Ectodermal cell (in vitro differentiated cells): ENCODE data around the gene ARHGAP1.
"Not testable (repeated sequence)": the region's sequence is repeated elsewhere in the genome, so short reads cannot be mapped to it uniquely, and the experiment has no call there.

Experiments used
- H3K27ac ChIP-seq: 2 replicates; pipeline ENCODE4 v1.7.0; 2013; ENCODE audit warnings: mild to moderate bottlenecking, low read depth, low read length; ENCODE audit not compliant: insufficient read depth, poor library complexity, severe bottlenecking
- H3K27me3 ChIP-seq: 2 replicates; pipeline ENCODE4 v1.7.0; 2013; ENCODE audit warnings: mild to moderate bottlenecking, low read length; ENCODE audit not compliant: insufficient read depth, control insufficient read depth, poor library complexity, severe bottlenecking
- H3K36me3 ChIP-seq: one replicate; pipeline ENCODE4 v1.7.0; 2013; ENCODE audit warnings: low read length; ENCODE audit not compliant: control insufficient read depth, insufficient read depth
- H3K4me1 ChIP-seq: one replicate; pipeline ENCODE4 v1.7.0; 2013; ENCODE audit warnings: low read length; ENCODE audit not compliant: control insufficient read depth, insufficient read depth
- H3K4me3 ChIP-seq: 2 replicates; pipeline ENCODE4 v1.7.0; 2013; ENCODE audit warnings: low read depth, low read length, control low read depth; ENCODE audit not compliant: insufficient read depth
- H3K9me3 ChIP-seq: 2 replicates; pipeline ENCODE4 v1.7.0; 2013; ENCODE audit warnings: mild to moderate bottlenecking, low read length, moderate library complexity; ENCODE audit not compliant: control insufficient read depth
- WGBS, 2 experiments: methylation state at CpG; one replicate each; pipeline ENCODE4 v1.1.7; 2013; ENCODE audit warnings: missing lambda C conversion rate in 2 of 2; 5-methylcytosine and 5-hydroxymethylcytosine counted together

Gene ARHGAP1

DNA sequence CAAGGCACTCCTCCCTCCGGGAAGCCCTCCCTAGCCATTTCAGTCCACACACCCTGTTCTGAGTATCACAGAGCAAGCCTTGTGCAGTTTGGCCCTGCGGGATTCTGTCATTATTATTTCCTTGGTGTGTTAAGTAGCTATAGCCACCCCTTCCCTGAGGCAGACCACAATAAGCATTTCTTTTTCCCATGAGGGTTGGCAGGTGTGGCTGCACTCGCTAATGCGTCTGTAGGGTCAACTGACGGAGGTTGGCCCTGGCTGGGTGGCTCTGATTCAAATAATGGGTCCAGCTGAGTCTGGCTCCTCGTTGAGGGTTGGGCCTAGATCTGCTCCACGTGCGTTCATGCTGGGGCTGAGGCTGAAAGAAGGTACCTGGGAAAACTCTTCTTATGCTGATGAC is 23.7 kb upstream of the ARHGAP1 start:
- Histone ChIP-seq H3K4me1 (no peaks in the 10 kb centered on the region), H3K9me3 (no peaks in the 10 kb centered on the region), H3K36me3 (no peaks in the 10 kb centered on the region), H3K27ac (no peak overlapping the region), H3K27me3 (no peaks in the 10 kb centered on the region), H3K4me3 (no peak overlapping the region)
- 70 to 73% methylated on average over 8 of the region's 8 CpGs for WGBS, 2 experiments

GRCh38 chr11:46723359-46723680 is 22.9 kb upstream of the ARHGAP1 start:
- 84 to 85% methylated on average over 8 of the region's 8 CpGs for WGBS, 2 experiments
- H3K27me3 ChIP-seq: no peaks in the 10 kb centered on the region
- H3K4me3 ChIP-seq: no peak overlapping the region
- H3K36me3 ChIP-seq: no peaks in the 10 kb centered on the region
- no peaks in the 10 kb centered on the region for H3K9me3 ChIP-seq
- no peaks in the 10 kb centered on the region for H3K4me1 ChIP-seq
- no peak overlapping the region for H3K27ac ChIP-seq

DNA sequence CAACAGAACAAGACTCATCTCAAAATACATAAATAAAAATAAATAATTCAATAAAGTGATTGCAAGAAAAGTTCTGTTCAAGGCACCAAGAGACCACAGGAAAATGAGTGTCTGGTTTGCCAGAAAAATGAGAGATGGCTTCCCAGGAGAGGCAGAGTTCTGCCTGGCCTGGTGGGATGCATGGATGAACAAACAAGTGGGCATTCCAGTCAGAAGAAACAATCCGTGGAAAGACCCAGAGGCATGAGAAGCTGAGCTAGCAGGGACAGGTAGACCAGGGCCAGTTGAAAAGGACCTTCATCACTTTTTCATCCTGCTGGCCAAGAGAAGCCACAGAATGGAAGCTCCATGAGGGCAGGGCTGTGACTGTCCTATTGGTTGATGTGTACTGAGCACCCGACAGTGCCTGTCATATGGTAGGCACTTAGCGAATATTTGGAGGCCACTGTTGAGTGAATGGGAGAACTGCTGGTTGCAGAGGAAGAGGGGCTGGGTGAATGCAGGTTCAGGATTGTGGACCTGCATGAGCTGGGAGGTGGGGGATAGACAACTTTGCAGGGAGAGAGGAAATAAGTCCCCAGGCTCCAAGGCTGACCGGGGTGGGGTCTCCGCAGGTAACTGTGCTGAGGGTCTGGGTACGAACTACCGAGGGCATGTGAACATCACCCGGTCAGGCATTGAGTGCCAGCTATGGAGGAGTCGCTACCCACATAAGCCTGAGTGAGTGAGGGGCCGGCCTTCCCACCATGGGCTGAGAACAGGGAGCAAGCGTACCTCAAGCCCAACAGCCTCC is 22.3 kb upstream of the ARHGAP1 start:
- WGBS, 2 experiments: 93 to 97% methylated on average over 11 of the region's 11 CpGs
- H3K4me1 ChIP-seq: no peaks in the 10 kb centered on the region
- H3K9me3 ChIP-seq: no peaks in the 10 kb centered on the region
- no peaks in the 10 kb centered on the region for H3K36me3 ChIP-seq
- H3K27me3 ChIP-seq: no peaks in the 10 kb centered on the region
- no peak overlapping the region for H3K4me3 ChIP-seq
- H3K27ac ChIP-seq: no peak overlapping the region

- H3K9me3 ChIP-seq: no peaks in the 10 kb centered on the region
- H3K27me3 ChIP-seq: no peaks in the 10 kb centered on the region
- no peak overlapping the region for H3K4me3 ChIP-seq
- no peaks in the 10 kb centered on the region for H3K4me1 ChIP-seq
- WGBS, 2 experiments: 89 to 90% methylated on average over 6 of the region's 6 CpGs
- H3K27ac ChIP-seq: no peak overlapping the region
- no peaks in the 10 kb centered on the region for H3K36me3 ChIP-seq
These were observed 20.9 kb upstream of the ARHGAP1 start for GRCh38 chr11:46721286-46721685.

- H3K36me3 ChIP-seq: no peaks in the 10 kb centered on the region
- H3K4me3 ChIP-seq: no peak overlapping the region
- WGBS, 2 experiments: 92 to 93% methylated on average over 25 of the region's 25 CpGs
- no peaks in the 10 kb centered on the region for H3K27me3 ChIP-seq
- H3K27ac ChIP-seq: peak overlapping the region; percentile 26
- no peaks in the 10 kb centered on the region for H3K9me3 ChIP-seq
- H3K4me1 ChIP-seq: no peaks in the 10 kb centered on the region
These were observed 19.3 kb upstream of the ARHGAP1 start for GRCh38 chr11:46719543-46720218.

DNA sequence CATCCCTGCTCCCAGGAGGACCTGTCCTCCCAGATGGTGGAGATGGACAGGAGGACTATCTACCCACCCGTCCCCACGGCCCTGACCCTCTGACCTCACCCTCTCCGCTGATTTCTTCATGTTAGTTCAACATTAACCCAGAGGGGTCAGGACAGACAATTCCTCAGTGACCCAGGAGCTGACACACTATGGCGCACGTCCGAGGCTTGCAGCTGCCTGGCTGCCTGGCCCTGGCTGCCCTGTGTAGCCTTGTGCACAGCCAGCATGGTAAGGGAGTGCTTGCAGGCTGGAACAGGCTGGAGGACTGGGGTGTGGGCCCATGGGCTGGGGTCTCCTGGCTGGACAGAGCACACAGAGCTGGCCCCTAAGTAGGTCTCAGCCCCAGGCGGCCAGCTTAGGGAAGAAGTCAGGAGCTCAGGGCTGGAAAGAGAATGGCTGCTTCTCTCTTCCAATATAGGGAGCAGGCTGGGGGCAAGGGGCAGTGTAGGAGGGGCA is 18.7 kb upstream of the ARHGAP1 start, which contains the start of gene F2:
F2 (plus strand) TSS at position 166 of the 495 bp plus-strand sequence; CDS start at position 189, 23 bp downstream.
- Histone ChIP-seq H3K27ac (peak within 1 kb of the TSS; percentile 26), H3K4me3 (no peak within 1 kb of the TSS), H3K36me3 (no peaks in the 10 kb centered on the region), H3K4me1 (no peaks in the 10 kb centered on the region), H3K27me3 (no peaks in the 10 kb centered on the region), H3K9me3 (no peaks in the 10 kb centered on the region)
- WGBS, 2 experiments: 87 to 89% methylated on average over 7 of the region's 7 CpGs

DNA sequence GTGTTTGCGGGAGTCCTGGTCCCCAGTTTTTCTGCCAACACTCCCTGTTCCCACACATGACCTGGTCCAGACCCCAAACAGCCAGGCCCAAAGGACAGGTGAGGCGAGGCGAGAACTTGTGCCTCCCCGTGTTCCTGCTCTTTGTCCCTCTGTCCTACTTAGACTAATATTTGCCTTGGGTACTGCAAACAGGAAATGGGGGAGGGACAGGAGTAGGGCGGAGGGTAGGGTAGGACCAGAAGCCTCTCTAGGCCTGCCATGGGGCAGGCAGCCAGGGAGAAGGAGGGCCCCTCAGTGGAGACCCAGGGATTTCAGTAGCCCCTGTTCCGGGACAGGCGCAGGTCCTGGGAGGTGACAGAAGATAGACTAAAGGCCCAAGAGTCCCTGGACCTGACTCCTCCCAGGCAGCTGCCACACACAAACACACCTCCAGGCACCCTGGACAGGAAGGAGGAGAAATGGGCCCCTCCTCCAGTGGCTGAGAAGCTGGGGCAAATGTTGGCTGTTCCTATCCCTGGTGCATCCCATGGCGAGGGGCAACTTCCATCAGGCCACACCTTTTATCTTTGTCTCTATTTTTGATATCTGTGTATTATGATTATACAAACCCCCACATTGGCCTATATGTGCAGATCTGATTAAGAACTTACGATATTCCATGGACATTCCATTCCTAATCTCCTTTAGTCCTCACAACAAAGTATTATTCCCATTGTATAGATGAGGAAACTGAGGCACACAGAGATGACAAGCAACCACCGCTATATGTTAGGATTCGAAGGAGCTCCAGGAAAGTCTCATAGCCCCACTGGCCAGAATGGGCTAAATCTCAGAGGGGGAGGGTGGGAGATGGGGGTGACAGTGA is 18.0 kb upstream of the ARHGAP1 start:
- Histone ChIP-seq H3K4me3 (no peak overlapping the region), H3K27ac (no peak overlapping the region), H3K36me3 (no peaks in the 10 kb centered on the region), H3K27me3 (no peaks in the 10 kb centered on the region), H3K9me3 (no peaks in the 10 kb centered on the region), H3K4me1 (no peaks in the 10 kb centered on the region)
- WGBS, 2 experiments: 89 to 92% methylated on average over 10 to 11 of the region's 11 CpGs

DNA sequence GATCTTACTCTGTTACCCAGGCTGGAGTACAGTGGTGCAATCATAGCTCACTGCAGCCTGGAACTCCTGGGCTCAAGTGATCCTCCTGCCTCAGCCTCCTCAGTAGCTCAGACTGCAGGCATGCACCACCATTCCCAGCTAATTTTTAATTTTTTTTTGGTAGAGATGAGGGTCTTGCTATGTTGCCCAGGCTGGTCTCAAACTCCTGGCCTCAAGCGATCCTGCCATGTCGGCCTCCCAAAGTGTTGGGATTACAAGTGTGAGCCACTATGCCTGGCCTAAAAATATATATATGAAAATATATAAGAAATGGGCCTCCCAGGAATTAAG is 17.4 kb upstream of the ARHGAP1 start:
- WGBS, 2 experiments: 100% methylated on average over 2 of the region's 2 CpGs
- H3K9me3 ChIP-seq, H3K4me3 ChIP-seq, H3K27me3 ChIP-seq, H3K36me3 ChIP-seq, H3K4me1 ChIP-seq, H3K27ac ChIP-seq: not testable (repeated sequence)

- no peaks in the 10 kb centered on the region for H3K9me3 ChIP-seq
- H3K4me1 ChIP-seq: no peaks in the 10 kb centered on the region
- no peaks in the 10 kb centered on the region for H3K27me3 ChIP-seq
- H3K36me3 ChIP-seq: no peaks in the 10 kb centered on the region
- H3K27ac ChIP-seq: no peak overlapping the region
- H3K4me3 ChIP-seq: no peak overlapping the region
- 91 to 94% methylated on average over 7 of the region's 7 CpGs for WGBS, 2 experiments
These were observed 12.6 kb upstream of the ARHGAP1 start for GRCh38 chr11:46712874-46713576.
